ENCODE results near the gene PDZD2.
"Not testable (repeated sequence)": the region's sequence is repeated elsewhere in the genome, so short reads cannot be mapped to it uniquely, and the experiment has no call there.

Gene PDZD2

GRCh38 chr5:31688515-31689092 lies 49.7 kb downstream of the PDZD2 start:
- no peak for DNase-seq (ENCODE audit: low read depth in 1 of 2, low spot score in 1 of 2)

- DNase-seq (ENCODE audit: low read depth in 1 of 2, low spot score in 1 of 2), result not testable (repeated sequence)
Measured at GRCh38 chr5:31691408-31691807, 52.5 kb downstream of the PDZD2 start.

GRCh38 chr5:31692561-31693221 lies 53.8 kb downstream of the PDZD2 start:
- DNase-seq (ENCODE audit: low read depth in 1 of 2, low spot score in 1 of 2), result no peak

DNA sequence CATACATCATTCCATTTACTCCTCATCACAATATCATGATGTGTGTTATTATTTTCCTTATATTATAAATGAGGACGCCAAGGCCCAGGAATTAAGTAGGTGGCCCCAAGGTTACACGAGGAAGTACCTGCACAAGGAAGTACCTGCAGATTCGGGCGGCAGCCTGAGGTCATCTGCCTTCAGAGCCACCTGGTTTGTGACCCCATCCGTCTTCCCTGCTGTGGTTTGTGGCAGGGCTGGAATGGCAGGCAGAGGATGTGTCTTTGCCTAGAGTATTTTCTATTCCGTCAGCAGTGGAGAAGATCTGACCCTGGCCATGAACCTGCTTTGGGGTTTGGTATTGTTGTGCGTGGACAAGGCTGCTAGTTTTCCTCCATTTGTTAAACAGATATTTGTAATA lies 59.7 kb downstream of the PDZD2 start:
- DNase-seq (ENCODE audit: low read depth in 1 of 2, low spot score in 1 of 2), result no peak

DNA sequence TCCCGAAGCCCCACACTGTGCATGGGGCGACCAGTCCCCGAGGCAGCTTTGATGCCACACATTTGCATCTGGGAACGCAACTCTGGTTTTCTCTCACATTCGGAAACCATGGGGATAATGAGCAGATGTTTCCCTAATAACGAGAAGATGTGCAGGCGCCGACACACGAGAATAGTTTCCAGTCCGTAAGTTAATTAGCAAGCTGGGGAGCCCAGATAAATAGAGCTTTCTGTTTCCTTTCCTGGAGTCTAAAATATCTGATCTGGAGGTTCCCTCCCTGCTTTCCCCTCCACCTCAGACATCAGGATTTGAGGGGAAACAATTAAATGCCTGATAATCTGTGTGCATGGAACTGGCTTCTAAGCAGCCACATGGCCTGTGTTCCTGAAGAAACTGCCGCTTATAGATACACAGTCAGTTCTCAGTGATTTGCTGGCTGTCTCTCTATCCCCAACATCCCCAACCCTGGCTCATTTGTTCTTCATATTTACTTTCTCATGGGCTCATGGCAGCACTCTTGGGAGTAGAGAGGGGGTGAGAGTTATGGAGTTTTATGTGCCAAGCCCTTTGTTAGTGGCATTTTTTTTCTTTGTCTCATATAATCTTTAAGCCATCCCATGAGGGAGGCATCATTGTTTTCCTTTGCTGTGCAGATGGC lies 62.8 kb downstream of the PDZD2 start:
- no peak for DNase-seq (ENCODE audit: low read depth in 1 of 2, low spot score in 1 of 2)

GRCh38 chr5:31702712-31703111 lies 63.8 kb downstream of the PDZD2 start:
- DNase-seq (ENCODE audit: low read depth in 1 of 2, low spot score in 1 of 2), result no peak

DNA sequence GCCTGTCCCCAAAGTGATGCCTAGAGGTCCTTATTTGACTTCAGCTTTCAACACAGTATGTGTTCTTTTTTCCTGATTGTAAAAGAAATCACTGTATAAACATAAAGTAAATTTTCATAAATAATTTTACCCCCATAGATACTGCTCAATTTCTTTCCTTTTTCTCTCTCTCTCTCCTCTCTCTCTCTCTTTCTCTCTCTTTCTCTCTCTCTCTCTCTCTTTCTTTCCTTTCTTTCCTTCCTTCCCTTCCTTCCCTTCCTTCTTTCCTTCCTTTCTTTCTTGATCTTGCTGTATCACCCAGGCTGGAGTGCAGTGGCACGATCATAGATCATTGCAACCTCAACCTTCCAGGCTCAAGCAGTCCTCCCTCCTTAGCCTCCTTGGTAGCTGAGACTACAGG lies 64.8 kb downstream of the PDZD2 start:
- no peak for DNase-seq (ENCODE audit: low read depth in 1 of 2, low spot score in 1 of 2)

DNA sequence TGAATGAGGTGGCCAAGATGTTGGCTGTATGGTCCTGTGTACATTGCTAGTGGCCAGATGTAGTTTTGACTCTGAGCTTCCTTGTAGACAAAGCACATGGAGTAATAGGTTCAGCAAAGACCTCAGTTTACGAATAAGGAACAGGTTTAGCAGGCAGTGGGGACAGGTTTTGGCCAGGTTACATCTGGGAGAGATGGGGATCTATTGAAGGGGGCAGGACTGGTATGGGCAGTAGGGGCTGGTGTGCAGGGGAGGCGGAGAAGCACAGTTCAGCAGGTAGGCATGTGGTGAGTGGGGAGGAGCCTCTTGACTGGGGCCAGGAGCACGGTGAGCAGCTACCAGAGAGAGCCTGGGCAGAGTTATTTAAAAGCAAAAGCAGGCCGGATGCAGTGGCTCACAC lies 67.3 kb downstream of the PDZD2 start:
- no peak for DNase-seq (ENCODE audit: low read depth in 1 of 2, low spot score in 1 of 2)

DNA sequence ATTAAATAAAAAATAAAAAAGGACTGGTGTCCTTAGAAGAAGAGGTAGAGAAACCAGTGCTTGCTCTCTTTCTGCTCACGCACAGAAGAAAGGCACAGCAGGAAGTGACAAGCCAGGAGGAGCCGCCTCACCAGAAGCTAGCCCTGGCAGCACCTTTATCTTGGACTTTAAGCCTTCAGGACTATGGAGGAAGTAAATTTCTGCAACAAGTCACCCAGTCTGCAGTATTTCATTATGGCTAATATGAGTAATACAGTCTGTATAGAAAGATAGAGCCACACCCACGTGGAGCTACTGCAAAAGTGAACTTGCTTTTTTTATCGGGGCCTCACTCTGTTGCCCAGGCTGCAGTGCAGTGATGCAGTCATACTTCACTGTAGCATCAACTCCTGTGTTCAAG lies 68.4 kb downstream of the PDZD2 start:
- no peak for DNase-seq (ENCODE audit: low read depth in 1 of 2, low spot score in 1 of 2)

GRCh38 chr5:31708089-31708488 lies 69.2 kb downstream of the PDZD2 start:
- no peak for DNase-seq (ENCODE audit: low read depth in 1 of 2, low spot score in 1 of 2)

DNA sequence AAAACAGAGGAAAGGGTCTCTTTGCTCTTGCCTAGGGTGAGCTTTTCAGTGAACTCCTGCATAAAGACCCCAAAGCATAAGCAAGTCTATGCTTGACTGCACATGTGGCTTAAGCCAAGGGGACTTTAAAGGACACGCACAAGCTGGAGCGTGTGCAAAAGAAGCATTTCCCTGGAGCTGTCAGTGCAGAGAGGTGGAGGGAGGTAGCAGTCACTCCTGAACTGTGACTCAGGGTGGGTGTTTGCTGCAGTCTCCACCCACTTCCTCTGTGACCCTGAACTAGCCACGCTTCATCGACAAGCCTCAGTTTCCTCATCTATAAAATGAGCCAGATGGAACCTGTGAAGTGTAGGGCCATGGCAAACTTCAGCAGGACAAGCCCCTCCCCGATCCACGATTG lies 72.4 kb downstream of the PDZD2 start:
- DNase-seq (ENCODE audit: low read depth in 1 of 2, low spot score in 1 of 2), result no peak

GRCh38 chr5:31711935-31712592 lies 73.1 kb downstream of the PDZD2 start:
- no peak for DNase-seq (ENCODE audit: low read depth in 1 of 2, low spot score in 1 of 2)

GRCh38 chr5:31717561-31717960 lies 78.6 kb downstream of the PDZD2 start:
- no peak for DNase-seq (ENCODE audit: low read depth in 1 of 2, low spot score in 1 of 2)

DNA sequence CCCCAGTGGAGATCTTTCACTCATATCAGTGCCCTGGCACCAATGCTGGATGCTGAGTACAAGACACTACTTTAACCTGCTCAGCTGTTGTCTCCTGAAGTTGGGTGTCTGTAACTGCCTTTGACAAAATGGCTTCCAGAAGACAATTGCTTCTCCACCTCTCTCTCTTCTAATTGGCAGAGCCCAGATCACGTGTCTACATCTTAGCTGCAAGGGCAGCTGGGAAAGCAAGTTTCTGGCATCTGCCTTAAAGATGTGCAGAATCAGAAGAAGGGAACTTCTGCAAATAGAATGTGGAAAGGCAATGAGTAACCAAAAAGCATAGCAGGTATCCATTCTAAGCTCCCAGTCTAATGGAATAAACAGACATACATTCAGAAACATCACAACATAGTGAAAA lies 81.1 kb downstream of the PDZD2 start:
- no peak for DNase-seq (ENCODE audit: low read depth in 1 of 2, low spot score in 1 of 2)

DNA sequence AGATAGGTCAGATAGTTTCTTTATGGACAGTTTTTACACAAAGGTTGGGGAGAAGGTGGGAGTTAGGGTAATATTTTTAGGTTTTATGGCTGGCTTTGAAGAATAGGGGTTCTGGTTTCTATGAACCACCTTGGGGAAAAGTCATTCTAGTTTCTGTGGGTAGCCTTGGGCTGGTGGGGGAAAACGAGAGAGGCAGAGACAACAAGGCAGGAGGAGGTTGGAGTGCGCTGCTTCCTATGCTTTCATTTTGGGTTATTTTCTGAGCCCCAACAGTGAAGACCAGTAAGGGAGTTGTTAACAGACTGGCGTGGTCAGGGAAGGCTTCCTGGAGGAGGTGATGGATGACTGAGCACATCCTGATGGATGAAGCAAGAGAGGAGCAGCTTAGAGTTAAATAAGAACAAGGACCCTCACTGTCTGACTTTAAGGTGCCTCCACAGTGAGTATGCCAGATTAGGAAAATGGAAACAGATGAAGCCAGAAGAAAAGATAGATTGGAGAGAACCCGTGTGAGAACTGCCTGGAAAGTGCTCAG lies 81.9 kb downstream of the PDZD2 start:
- DNase-seq (ENCODE audit: low read depth in 1 of 2, low spot score in 1 of 2), result no peak

DNA sequence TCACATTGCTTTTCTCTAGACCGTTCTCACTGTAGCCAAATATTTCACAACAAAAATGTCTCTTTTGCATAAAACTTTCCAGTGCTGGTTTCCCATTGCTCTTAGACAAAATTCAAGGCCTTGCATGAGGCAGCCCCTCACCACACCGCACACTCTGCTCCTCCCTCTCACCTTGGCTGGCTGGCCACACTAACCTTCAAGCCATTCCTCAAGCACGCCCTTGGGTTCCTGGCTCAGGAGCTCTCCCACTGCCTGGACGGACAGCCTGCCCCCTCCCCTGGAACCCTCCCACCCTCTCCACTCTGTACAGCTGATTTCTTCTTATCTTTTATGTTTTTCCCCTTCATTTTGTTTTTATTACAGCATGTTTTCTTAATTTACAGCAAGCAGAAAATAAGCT lies 83.2 kb downstream of the PDZD2 start:
- no peak for DNase-seq (ENCODE audit: low read depth in 1 of 2, low spot score in 1 of 2)

GRCh38 chr5:31725996-31726395 lies 87.1 kb downstream of the PDZD2 start:
- no peak for DNase-seq (ENCODE audit: low read depth in 1 of 2, low spot score in 1 of 2)

DNA sequence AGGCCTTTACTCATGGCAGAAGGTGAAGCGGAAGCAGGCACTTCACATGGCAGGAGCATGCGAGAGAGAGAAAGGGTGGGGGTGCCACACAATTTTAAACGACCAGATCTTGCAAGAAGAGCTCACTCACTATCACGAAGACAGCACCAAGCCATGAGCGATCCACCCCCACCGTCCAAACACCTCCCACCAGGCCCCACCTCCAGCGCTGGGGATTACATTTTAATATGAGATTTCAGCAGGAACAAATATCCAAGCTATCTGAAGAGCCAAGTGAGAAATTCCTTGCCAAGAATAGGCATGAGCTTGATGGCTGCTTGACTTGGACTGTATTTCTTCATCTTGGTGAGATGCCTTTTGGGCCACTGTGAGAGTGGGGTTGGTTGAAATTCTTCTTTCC lies 88.0 kb downstream of the PDZD2 start:
- DNase-seq (ENCODE audit: low read depth in 1 of 2, low spot score in 1 of 2), result no peak

- DNase-seq (ENCODE audit: low read depth in 1 of 2, low spot score in 1 of 2), result no peak
Measured at GRCh38 chr5:31728039-31728438, 89.1 kb downstream of the PDZD2 start.

DNA sequence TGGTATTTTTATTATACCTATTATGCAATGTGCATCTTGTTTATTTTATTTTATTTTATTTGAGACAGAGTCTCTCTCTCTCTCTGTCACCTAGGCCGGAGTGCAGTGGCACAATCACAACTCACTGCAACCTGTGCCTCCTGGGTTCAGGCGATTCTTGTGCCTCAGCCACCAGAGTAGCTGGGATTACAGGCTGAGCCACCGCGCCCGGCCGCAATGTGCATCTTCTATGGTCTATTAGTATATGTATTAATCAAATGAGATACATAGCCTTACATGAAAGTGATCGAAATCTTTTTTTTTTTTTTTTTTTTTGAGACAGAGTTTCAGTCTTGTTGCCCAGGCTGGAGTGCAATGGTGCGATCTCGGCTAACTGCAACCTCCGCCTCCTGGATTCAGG lies 89.9 kb downstream of the PDZD2 start:
- DNase-seq (ENCODE audit: low read depth in 1 of 2, low spot score in 1 of 2), result not testable (repeated sequence)

DNA sequence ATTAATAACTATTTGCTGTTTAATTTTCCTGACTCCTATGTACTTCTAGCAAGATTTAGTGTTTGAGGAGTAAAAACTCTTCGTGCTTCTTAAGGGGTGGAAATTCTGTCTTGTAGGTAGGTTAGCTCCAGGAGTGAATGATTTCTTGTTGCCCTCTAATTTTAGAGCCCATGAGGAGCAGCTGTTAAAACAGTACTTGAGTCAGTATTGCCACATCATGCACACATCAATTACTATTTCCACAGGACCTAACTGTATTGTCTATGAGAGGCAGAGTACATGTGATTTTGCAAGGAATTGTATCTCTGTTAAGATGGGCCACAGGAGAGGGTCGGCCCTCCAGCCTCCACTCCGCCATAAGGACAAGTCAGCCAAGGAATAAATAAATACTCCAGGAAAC lies 91.2 kb downstream of the PDZD2 start:
- DNase-seq (ENCODE audit: low read depth in 1 of 2, low spot score in 1 of 2), result no peak

DNA sequence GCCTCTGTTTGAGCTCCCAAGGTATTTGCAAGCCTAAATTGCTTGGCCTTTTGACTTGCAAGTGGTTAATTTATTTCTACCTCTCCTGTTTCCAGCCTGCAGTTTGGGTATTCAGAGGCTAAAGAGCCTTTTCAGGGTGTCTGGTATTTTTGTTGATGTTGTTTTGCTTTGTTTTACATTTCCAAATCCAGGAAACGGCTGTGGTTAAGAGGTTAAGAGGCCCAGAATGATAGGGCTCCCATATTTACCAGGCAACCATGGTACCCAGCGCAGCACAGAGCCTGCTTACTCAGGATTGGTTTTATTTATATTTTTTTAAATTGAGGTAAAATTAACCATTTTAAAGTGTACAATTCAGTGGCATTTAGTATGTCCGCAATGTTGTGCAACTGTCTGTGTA lies 92.1 kb downstream of the PDZD2 start:
- DNase-seq (ENCODE audit: low read depth in 1 of 2, low spot score in 1 of 2), result no peak
